GM12878 (cell line): ENCODE measurements around the gene PERCC1. TPM values are rescaled to one million over a fixed set of nuclear protein-coding genes. Genes with fewer than 3 reads are reported as not detected.

ENCODE experiments used
- ATAC-seq: fragments of 200-7000 bp; cut with Tn5 transposase; 3 replicates; pipeline ENCODE4 v1.9.1; 2020; ENCODE audit warnings: mild to moderate bottlenecking, moderate library complexity
- BruUV-seq: library from RNA; stranded (reverse); fragments of 400-500 nt; replicated peaks from 2 replicates; lab custom pipeline; 2021; lab: Mats Ljungman, UMichigan
- CTCF ChIA-PET: fragments of 300-600 bp; sonication (Branson Sonifier 250); formaldehyde crosslinking; extraction: SDS; loops from one replicate; lab custom pipeline; 2021; ENCODE audit warnings: inconsistent platforms; lab: Yijun Ruan, JAX
- POLR2A ChIA-PET: fragments of 350-600 bp; formaldehyde crosslinking; extraction: SDS; loops from one replicate; lab custom pipeline; 2021; ENCODE audit warnings: inconsistent platforms; lab: Charles Lee
- RAD21 ChIA-PET: fragments of 300-600 bp; sonication (Branson Sonifier 250); formaldehyde crosslinking; loops from one replicate; lab custom pipeline; 2023; ENCODE audit warnings: antibody characterized with exemption; ENCODE audit not compliant: unreplicated experiment; lab: Charles Lee
- SMC1A ChIA-PET: fragments of 300-600 bp; sonication (Branson Sonifier 250); formaldehyde crosslinking; loops from one replicate; lab custom pipeline; 2023; ENCODE audit not compliant: unreplicated experiment, uncharacterized antibody; lab: Charles Lee
- DNase-seq: peaks from one replicate; pipeline ENCODE4 v3.0.0-alpha.2; 2011; ENCODE audit warnings: low read depth, low spot score
- FAIRE-seq: peaks from 3 replicates; lab custom pipeline; 2011; peaks lifted over from hg19 to GRCh38; lab: Jason Lieb, UNC
- H2AFZ ChIP-seq: 2 replicates; pipeline ENCODE4 v1.6.0; 2011; ENCODE audit warnings: low read depth, low read length, control low read depth; ENCODE audit not compliant: control insufficient read depth
- H3K27ac ChIP-seq: 2 replicates; pipeline ENCODE4 v1.5.1; 2011; ENCODE audit warnings: control low read depth; ENCODE audit not compliant: control insufficient read depth, insufficient read depth
- H3K27me3 ChIP-seq, 2 experiments: replicated peaks in 1 of 2; 2 replicates each; pipeline versions ENCODE4 v1.6.0 to v1.6.1; 2011; ENCODE audit warnings: low read length in 1 of 2; ENCODE audit not compliant: control insufficient read depth in 2 of 2, insufficient read depth in 2 of 2
- H3K36me3 ChIP-seq, 2 experiments: 2 replicates each; pipeline ENCODE4 v1.5.1; 2011; ENCODE audit warnings: low read length in 1 of 2; ENCODE audit not compliant: control insufficient read depth in 2 of 2, insufficient read depth in 2 of 2
- H3K4me1 ChIP-seq: 2 replicates; pipeline ENCODE4 v1.6.1; 2011; ENCODE audit warnings: mild to moderate bottlenecking, low read length, moderate library complexity, mixed read lengths; ENCODE audit not compliant: control insufficient read depth, insufficient read depth
- H3K4me2 ChIP-seq: 2 replicates; pipeline ENCODE4 v1.6.0; 2011; ENCODE audit warnings: control low read depth; ENCODE audit not compliant: control insufficient read depth, insufficient read depth
- H3K4me3 ChIP-seq: fragments of 200-600 bp; sonication (generic); 2 replicates; pipeline ENCODE4 v1.5.1; 2016
- H3K79me2 ChIP-seq: 2 replicates; pipeline ENCODE4 v1.6.0; 2011; ENCODE audit warnings: low read length; ENCODE audit not compliant: control insufficient read depth, insufficient read depth
- H3K9ac ChIP-seq: 2 replicates; pipeline ENCODE4 v1.8.0; 2011; ENCODE audit warnings: low read length, control low read depth, mixed read lengths; ENCODE audit not compliant: control insufficient read depth, insufficient read depth
- H3K9me3 ChIP-seq: replicated peaks from 3 replicates; pipeline ENCODE4 v1.5.1; 2011; ENCODE audit warnings: mild to moderate bottlenecking, low read length; ENCODE audit not compliant: control insufficient read depth, insufficient read depth
- H4K20me1 ChIP-seq: 2 replicates; pipeline ENCODE4 v1.6.0; 2011; ENCODE audit not compliant: control insufficient read depth, insufficient read depth
- BCL3 ChIP-seq: IDR thresholded peaks from 2 replicates; pipeline ENCODE4 v1.6.1; 2011; ENCODE audit warnings: borderline replicate concordance, low read depth, mild to moderate bottlenecking, moderate library complexity, low read length; ENCODE audit not compliant: insufficient read depth, poor library complexity, severe bottlenecking
- BHLHE40 ChIP-seq, 2 experiments: fragments of 450-650 bp in 1 of 2; IDR thresholded peaks; 2 replicates each; pipeline ENCODE4 v1.6.1; 2011 to 2017; ENCODE audit warnings: low read depth in 2 of 2, borderline replicate concordance in 1 of 2, improper control_type of control experiment in 1 of 2, low read length in 1 of 2, mild to moderate bottlenecking in 1 of 2
- EED ChIP-seq: sonication (generic); IDR thresholded peaks from 2 replicates; pipeline ENCODE4 v1.6.1; 2016; ENCODE audit warnings: antibody characterized with exemption, low read depth
- IKZF1 ChIP-seq: fragments of 450-650 bp; conservative IDR thresholded peaks from 2 replicates; pipeline ENCODE4 v1.6.1; 2017; ENCODE audit warnings: antibody characterized with exemption, mild to moderate bottlenecking
- JUNB ChIP-seq: IDR thresholded peaks from 2 replicates; pipeline ENCODE4 v1.6.1; 2016; ENCODE audit warnings: antibody characterized with exemption, mild to moderate bottlenecking
- LARP7 ChIP-seq: fragments of 450-650 bp; IDR thresholded peaks from 2 replicates; pipeline ENCODE4 v1.6.1; 2017; ENCODE audit warnings: mild to moderate bottlenecking
- MLLT1 ChIP-seq: fragments of 450-650 bp; IDR thresholded peaks from 2 replicates; pipeline ENCODE4 v1.6.1; 2016; ENCODE audit warnings: mild to moderate bottlenecking
- MYC ChIP-seq: IDR thresholded peaks from 2 replicates; pipeline ENCODE4 v1.6.1; 2011; ENCODE audit warnings: mild to moderate bottlenecking, low read length, moderate library complexity, inconsistent platforms; ENCODE audit not compliant: insufficient read depth, insufficient replicate concordance, insufficient read length, severe bottlenecking
- NR2C2 ChIP-seq: IDR thresholded peaks from 2 replicates; pipeline ENCODE4 v1.6.1; 2011; ENCODE audit warnings: borderline replicate concordance, low read depth; ENCODE audit not compliant: control insufficient read depth, insufficient read length
- PRDM15 ChIP-seq: fragments of 450-650 bp; formaldehyde crosslinking; IDR thresholded peaks from 2 replicates; pipeline ENCODE4 v1.4.0; 2020; ENCODE audit warnings: mild to moderate bottlenecking, moderate library complexity
- RFX5 ChIP-seq: IDR thresholded peaks from 2 replicates; pipeline ENCODE4 v1.6.1; 2011; ENCODE audit warnings: low read depth, low read length, improper control_type of control experiment
- RUNX3 ChIP-seq: IDR thresholded peaks from 2 replicates; pipeline ENCODE4 v1.6.1; 2012; ENCODE audit warnings: low read length, inconsistent platforms
- SPI1 ChIP-seq: IDR thresholded peaks from 2 replicates; pipeline ENCODE4 v1.6.1; 2011; ENCODE audit warnings: low read depth, mild to moderate bottlenecking, low read length, moderate library complexity, borderline replicate concordance; ENCODE audit not compliant: insufficient read depth
- YBX1 ChIP-seq: fragments of 450-650 bp; IDR thresholded peaks from 2 replicates; pipeline ENCODE4 v1.6.1; 2016; ENCODE audit warnings: antibody characterized with exemption
- ZNF24 ChIP-seq: fragments of 450-650 bp; IDR thresholded peaks from 2 replicates; pipeline ENCODE4 v1.6.1; 2017; ENCODE audit warnings: antibody characterized with exemption, mild to moderate bottlenecking
- ZNF384 ChIP-seq: IDR thresholded peaks from 2 replicates; pipeline ENCODE4 v1.6.1; 2012; ENCODE audit warnings: low read depth, mild to moderate bottlenecking, low read length, improper control_type of control experiment, borderline replicate concordance
- WGBS: methylation state at CpG from one replicate; pipeline ENCODE4 v1.1.6; 2016; ENCODE audit warnings: low lambda C conversion rate; ENCODE audit not compliant: insufficient replicate concordance, insufficient coverage; ENCODE audit errors: missing lambda C conversion rate; 5-methylcytosine and 5-hydroxymethylcytosine counted together
- in situ Hi-C: fragments of 300-500 bp; cut with MboI; formaldehyde crosslinking; loops from 9 replicates; pipeline ENCODE4 v1.14.3; 2018; ENCODE audit warnings: mixed read lengths
- intact Hi-C: fragments of 100-400 bp; cut with micrococcal nuclease; formaldehyde crosslinking; loops from one replicate; pipeline ENCODE4 v1.14.2; 2022; ENCODE audit not compliant: unreplicated experiment
- polyA plus RNA-seq, 11 experiments: library from polyadenylated mRNA; depleted of rRNA in 4 of 11; unstranded in 6 of 11; stranded (reverse) in 5 of 11; fragments of >200 nt; fragmentation: Nextera tagmentation in 4 of 11; fragmentation: Illumina TruSeq in 1 of 11; extraction: Ambion mirVana in 4 of 11; extraction: Trizol in 1 of 11; gene quantifications; 1 replicate in 1 of 11; 2 replicates in 10 of 11; pipeline versions ENCODE4 v1.2.1 to v1.2.3, GENCODE V29; 2011 to 2016; ENCODE audit warnings: inconsistent platforms in 2 of 11, missing spikeins in 2 of 11, low read depth in 1 of 11
- total RNA-seq, 4 experiments: library from RNA; depleted of rRNA in 3 of 4; stranded (reverse); fragments of >200 nt in 3 of 4; fragmentation: Illumina TruSeq in 1 of 4; extraction: Trizol in 1 of 4; gene quantifications; 2 replicates each; pipeline versions ENCODE4 v1.2.1 to v1.2.3, GENCODE V29; 2013 to 2021

The PERCC1 gene
- total and polyA plus RNA-seq, 10 of the 15 experiments (the other 5 are each of a cell fraction or from before 2014, with no cell fraction given): not detected

- TF ChIP-seq EED: no peak
- no peak for TF ChIP-seq RFX5
- TF ChIP-seq SPI1: no peak
- TF ChIP-seq BCL3: no peak
- TF ChIP-seq MLLT1: 0 out of 2 replicates have a peak, but pooled peaks have one; percentile 20
- no peak for TF ChIP-seq RUNX3
- TF ChIP-seq BHLHE40 (IDR thresholded peaks at IDR 0.05; ENCODE audit: borderline replicate concordance in 1 of 2, low read depth in 2 of 2, low read length in 1 of 2): peak in 1 of 2 experiments; percentile 25; a peak in 1 of 4 replicates
- no peak for TF ChIP-seq IKZF1
These were observed 40.8 kb downstream of the PERCC1 start (continued) for GRCh38 chr16:1471569-1472194.

- in situ Hi-C loops: no loop called here
- H3K27ac ChIP-seq: no peak overlapping the region
- SMC1A ChIA-PET: no interaction called here
- H3K27me3 ChIP-seq: no peaks in the 10 kb centered on the region
- RAD21 ChIA-PET: interaction anchor here (0.7 kb wide), 2 partner anchors 257 to 306 kb away, joined by 3 to 4 read pairs; no protein-coding TSS in a partner anchor
- H3K79me2 ChIP-seq: peaks cover 53% of the 10 kb centered on the region
- FAIRE-seq (no peak), ATAC-seq (no peak), DNase-seq (no peak)
- no peaks in the 10 kb centered on the region for H3K36me3 ChIP-seq
- no TSS peak for BruUV-seq
- H3K4me2 ChIP-seq: 0 out of 2 replicates have a peak overlapping the region, but pooled peaks have one; percentile 96
- H3K9ac ChIP-seq: no peak overlapping the region
- H4K20me1 ChIP-seq: no peaks in the 10 kb centered on the region
- H2AFZ ChIP-seq: no peak overlapping the region
- intact Hi-C loops: loop anchor here (5.0 kb wide), 1 partner anchor 51 kb away; the partner anchor contains the start of gene UQCC4
- peaks cover 20% of the 10 kb centered on the region for H3K4me1 ChIP-seq
- POLR2A ChIA-PET: interaction anchor here (0.6 to 1.1 kb wide), 6 partner anchors 9 to 731 kb away, joined by 3 to 9 read pairs (median 4); no protein-coding TSS in a partner anchor
- 65% methylated on average over 3 of the region's 3 CpGs for WGBS
- no peaks in the 10 kb centered on the region for H3K9me3 ChIP-seq
- H3K4me3 ChIP-seq: no peak overlapping the region
- CTCF ChIA-PET: no interaction called here
- TF ChIP-seq NR2C2: no peak
- TF ChIP-seq JUNB: no peak
- no peak for TF ChIP-seq YBX1
- no peak for TF ChIP-seq ZNF24
- no peak for TF ChIP-seq IKZF1
- TF ChIP-seq LARP7: no peak
- no peak for TF ChIP-seq ZNF384
- TF ChIP-seq MYC: no peak
- no peak for TF ChIP-seq PRDM15
These were observed 42.1 kb downstream of the PERCC1 start for GRCh38 chr16:1472974-1473373.
